DMS153 treated with DMSO at 0.1 percent for 48 hours (cell line): ENCODE results near the gene COG3.

ENCODE experiments used
- DNase-seq: peaks from one replicate; lab custom pipeline; 2025; ENCODE audit not compliant: unreplicated experiment; lab: John Stamatoyannopoulos, UW

The COG3 gene

GRCh38 chr13:45445053-45445452 lies 19.7 kb upstream of the COG3 start:
- DNase-seq: no peak

- no peak for DNase-seq
Observed at GRCh38 chr13:45446181-45446580, 18.6 kb upstream of the COG3 start.

DNA sequence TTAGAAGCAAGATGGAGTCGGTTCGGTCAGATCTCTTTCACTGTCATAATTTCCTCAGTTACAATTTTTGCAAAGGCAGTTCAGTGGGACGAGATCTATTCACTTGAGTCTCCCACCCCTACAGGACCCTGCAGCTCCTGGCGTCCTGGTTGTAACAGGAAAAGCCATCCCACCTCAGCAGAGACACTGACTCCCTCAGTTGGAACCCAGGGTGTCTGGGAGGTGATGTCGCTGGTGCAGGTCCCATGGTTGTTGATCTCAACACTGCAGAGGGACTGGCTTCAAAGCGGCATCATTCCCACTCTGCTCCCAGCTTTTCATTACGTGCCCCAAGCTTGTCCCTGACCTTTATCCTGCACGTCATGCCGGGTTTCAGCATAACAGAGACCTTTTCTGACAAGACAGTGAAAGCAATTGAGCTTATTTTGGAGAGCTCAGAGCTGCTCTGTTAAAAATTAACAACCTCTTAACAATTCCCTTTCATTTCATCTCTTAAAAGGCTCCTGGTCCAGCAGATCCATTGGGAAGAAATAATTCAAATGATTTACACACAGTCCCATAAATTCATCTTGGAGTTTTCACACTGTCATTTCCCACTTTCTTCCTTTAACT lies 17.6 kb upstream of the COG3 start:
- no peak for DNase-seq

DNA sequence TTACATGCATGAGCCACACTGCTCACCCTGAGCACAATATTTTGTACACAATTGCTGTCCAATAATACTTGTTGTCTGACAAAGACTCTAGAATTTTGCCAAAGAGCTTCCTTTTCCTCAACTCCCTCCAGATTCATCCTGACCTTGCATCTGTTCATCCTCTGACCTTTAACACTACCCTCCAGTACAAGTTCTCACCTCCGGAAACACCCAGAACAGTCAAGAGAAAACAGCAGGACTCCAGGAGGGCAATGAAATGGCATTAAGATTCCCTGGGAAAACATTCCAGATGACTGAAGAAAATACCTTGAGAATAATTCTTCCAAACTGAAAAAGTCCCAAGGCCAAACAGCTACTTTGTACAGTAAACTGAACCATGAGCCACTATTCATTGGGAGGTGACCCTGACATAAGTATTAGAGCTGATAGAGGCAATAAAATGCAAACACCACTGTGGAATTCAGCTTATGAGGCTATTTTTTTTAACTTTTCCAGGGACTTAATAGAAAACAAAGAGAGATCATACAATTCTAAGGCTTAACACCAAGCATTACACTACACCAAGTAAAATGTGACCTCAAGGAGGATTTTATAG lies 15.7 kb upstream of the COG3 start:
- no peak for DNase-seq

DNA sequence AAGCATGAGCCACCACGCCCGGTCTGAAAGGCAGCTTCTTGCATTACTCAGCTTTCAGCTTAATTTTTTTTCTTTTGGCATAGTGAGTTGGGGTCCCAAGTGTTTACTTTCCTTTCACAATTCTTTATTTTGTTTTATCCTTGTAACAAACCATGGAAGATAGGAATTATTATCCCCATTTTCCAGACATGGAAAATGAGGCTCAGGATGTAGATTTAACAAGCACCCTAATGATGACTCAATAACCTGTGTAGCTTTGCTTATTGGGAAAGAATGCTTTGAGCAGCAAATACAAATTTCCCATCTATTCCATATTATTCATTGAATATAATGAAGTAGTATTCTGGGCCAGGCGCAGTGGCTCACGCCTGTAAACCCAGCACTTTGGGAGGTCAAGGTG lies 13.5 kb upstream of the COG3 start:
- no peak for DNase-seq

DNA sequence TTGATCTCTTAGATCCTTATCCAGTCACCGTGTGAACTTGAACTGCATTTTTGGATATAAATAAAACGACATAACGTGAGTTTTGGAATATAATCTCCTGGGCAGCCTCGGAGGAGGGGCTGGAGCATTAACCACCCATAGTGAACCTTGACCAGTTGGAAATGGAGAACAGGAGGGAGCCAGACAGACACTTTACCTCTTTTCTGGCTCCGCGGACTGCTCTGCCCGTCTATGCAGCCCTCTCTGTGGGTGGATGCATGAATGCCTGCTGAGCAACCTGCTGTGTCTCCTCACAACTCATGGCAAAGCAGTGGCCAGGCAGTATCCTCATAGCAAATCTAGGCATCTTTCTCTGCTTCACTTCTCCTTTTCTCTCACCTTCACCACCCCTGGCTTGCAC lies 10.5 kb upstream of the COG3 start:
- no peak for DNase-seq

DNA sequence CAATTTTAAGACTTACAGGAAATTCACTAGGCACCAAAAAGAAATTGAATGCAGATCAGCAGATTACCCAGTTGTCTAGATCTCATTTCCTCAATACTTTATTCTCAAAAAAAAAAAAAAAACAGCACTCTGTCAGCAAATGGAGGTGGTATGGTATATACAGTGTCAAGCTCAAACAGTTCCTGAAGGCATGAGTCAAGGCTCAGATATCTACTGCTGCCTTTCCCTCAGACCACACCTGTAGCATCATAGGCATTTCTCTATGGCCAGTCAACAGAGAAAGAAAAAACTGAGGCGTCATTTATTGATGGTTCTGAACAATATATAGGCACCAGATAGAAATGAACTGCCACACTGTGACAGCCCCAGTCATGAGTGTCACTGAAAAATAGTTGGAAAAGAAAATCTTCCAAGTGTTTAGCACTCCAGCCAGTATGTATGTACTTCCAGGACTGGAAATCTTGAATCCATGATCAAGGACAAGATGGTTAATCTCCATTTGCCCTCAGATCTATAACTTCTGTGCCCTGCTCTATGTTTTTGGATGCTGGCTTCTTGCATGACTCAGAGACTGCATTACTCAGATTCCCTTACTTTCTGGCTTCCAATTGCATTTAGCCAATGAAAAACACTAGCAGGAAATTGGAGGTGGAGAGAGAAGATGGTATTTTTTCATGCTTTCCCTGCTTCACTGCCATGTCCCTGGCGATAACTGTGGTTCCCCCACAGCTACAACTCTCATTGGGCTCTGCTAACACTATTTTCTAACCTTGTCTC lies 8.4 kb upstream of the COG3 start:
- no peak for DNase-seq

DNA sequence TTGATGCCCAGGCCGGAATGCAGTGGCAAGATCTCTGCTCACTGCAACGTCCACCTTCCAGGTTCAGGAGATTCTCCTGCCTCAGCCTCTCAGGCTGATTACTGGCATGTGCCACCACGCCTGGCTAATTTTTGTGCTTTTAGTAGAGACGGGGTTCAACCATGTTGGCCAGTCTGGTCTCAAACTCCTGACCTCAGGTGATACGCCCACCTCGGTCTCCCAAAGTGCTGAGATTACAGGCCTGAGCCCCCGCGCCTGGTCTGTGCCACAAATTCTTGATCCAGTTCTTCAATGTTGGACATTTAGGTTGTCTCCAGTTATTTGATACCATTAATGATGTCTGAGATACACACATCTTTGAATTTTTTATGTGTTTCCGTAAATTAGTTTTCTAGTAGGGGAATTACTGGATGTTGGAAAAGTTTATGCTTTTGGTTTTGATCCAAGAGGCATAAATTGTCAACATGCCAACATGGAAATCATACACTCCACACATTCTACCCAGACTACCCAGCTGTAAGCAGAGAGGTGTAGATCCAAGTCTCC lies 525 bp upstream of the COG3 start:
- DNase-seq: no peak

DNA sequence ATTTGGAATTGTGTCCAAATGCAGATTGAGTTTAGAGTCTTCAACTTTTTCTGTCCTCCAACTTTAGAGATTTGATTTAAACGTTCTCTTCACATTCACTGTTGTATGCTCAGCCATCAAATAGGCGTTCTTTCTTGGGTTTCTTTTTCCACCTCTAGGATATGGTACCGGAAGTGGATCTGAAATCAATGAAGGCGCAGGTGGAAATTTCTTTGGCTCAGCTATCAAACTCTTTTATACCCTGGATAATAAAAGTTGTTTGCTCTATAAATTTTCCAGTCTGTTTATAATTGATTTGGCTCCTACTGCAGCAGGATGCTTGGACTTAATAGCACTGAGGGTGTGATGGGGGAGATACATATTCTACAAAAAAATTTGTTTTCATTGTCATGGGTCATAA lies 1.6 kb downstream of the COG3 start:
- no peak for DNase-seq

DNA sequence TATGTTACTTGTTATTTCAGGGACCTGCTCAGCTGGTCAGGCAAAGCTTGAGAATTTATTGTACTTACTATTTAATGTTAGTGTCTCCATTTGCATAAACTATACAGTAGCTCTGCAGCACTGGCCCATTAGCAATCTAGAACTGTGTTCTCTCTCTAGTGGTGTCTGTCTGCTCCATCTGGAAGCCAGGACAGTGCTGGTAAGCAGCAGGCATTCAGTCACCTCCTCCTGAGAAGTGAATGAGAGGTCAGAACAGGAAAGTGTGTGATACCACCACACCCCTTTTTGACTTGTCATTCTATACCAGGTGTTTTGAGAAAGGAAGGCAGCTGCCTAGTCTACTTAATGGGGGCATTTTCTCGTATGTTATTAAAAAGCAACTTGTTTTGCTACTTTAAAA lies 3.9 kb downstream of the COG3 start:
- DNase-seq: no peak

DNA sequence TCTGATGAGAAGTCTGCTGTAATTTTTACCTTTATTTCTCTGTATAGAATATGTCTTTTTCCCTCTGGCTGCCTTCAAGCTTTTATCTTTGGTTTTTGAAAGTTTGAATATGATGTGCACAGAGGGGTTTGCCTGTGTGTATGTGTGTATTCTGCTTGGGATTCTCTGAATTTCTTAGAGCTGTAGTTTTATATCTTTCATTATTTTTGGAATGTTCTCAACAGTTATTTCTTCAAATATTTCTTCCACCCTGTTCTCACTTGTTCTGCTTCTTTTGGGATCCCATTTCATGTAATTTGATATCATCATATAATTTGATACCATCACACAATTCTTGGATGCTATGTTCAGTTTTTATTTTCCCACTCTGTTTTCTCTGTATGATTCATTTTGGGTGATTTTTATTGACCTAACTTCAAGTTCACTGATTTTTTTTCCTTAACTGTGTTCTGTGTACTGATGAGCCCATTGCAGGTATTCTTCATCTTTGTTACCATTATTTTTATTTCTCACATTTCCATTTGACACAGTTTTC lies 7.5 kb downstream of the COG3 start:
- DNase-seq: no peak

- no peak for DNase-seq
Observed at GRCh38 chr13:45473627-45474026, 8.9 kb downstream of the COG3 start.

GRCh38 chr13:45474584-45475454 lies 10.1 kb downstream of the COG3 start:
- DNase-seq: no peak

DNA sequence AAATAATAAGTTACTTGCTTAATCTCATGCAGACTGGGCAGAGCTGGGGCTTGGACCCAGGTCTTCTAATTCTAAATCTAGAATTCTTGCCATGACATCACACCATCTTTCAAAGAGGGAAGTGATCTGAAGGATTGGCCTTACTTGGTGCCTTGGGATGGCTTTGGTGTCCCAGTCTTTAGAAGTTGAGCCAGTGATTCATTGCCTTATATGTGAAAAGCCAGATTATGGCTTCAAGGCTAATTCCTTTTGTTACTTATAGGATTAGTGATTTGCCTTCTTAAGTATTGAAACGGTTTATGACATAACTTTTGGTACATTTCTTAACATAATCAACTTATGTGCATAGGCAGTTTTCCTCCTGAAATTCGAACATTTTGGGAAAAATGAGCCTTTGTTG lies 14.9 kb downstream of the COG3 start:
- no peak for DNase-seq

GRCh38 chr13:45481688-45482087 lies 16.9 kb downstream of the COG3 start:
- no peak for DNase-seq

DNA sequence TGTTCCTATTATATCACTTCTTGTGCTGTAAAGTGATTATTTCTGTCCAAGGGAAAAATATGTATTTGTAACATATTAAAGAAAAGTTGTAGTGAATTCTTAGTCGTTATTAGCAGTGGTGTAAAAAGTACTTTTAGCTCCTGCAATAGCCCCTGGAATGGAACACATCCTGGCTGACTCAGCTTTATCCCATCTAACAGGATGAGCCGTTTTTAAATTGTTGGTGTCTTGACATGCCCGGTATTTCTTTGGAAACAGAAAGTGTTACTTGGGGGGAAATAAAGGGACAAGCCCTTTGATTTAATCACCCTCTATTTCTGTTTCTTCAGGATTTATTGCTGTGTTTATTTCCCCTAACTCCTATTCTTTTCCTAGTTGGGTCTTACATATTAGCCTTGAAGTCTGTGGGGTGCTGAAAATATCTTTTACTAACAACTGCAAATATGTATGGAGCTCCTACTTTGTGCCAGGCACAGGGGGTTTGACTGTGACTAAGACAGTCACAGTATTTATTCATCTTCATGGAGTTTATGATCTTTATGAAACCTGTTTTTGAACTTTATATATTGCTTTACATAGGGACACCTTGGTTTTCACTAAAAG lies 17.9 kb downstream of the COG3 start:
- DNase-seq: no peak

GRCh38 chr13:45487604-45488003 lies 22.9 kb downstream of the COG3 start:
- DNase-seq: no peak

- no peak for DNase-seq
Observed at GRCh38 chr13:45490068-45490467, 25.3 kb downstream of the COG3 start.

GRCh38 chr13:45492538-45492937 lies 27.8 kb downstream of the COG3 start:
- DNase-seq: no peak

DNA sequence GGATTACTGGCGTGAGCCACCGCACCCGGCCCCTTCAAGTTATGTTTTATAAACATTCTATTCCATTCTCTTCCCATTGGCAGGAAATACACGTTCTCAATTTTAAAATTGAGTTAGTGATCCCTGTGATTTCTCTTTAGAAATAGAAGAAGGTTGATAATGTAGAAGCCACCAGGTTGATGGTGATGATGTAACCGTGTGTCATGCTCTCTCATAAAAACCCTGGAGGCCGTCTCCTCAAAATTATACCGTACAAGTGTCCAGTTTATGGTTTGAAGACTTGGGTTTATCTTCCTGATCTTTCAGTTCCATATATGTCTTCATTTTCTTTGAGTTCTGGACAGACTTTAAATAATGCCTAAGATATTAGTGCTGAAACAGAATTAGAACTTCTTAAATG lies 32.2 kb downstream of the COG3 start:
- DNase-seq: no peak
